ENCODE measurements around the gene FCHO1.
"Not testable (repeated sequence)": the region's sequence is repeated elsewhere in the genome, so short reads cannot be mapped to it uniquely, and the experiment has no call there.

FCHO1 gene

GRCh38 chr19:17796013-17796837, 44.9 kb downstream of the FCHO1 start:
- DNase-seq: no peak

GRCh38 chr19:17796838-17797423, 45.7 kb downstream of the FCHO1 start:
- no peak for DNase-seq

GRCh38 chr19:17797424-17798201, 46.3 kb downstream of the FCHO1 start:
- peak; percentile 26 for DNase-seq

- not testable (repeated sequence) for DNase-seq
Measured at GRCh38 chr19:17798599-17798998, 47.3 kb downstream of the FCHO1 start.

- no peak for DNase-seq
Measured at GRCh38 chr19:17802137-17802858, 51.0 kb downstream of the FCHO1 start.

- peak; percentile 24 for DNase-seq
Measured at GRCh38 chr19:17803264-17803896, 52.1 kb downstream of the FCHO1 start.

GRCh38 chr19:17805427-17805826, 54.1 kb downstream of the FCHO1 start:
- no peak for DNase-seq

GRCh38 chr19:17806945-17807344, 55.7 kb downstream of the FCHO1 start:
- no peak for DNase-seq

GRCh38 chr19:17807731-17808316, 56.5 kb downstream of the FCHO1 start:
- DNase-seq: peak; percentile 46

GRCh38 chr19:17811103-17811502, 59.8 kb downstream of the FCHO1 start:
- DNase-seq: no peak

- DNase-seq: no peak
Measured at GRCh38 chr19:17811681-17812080, 60.4 kb downstream of the FCHO1 start.

GRCh38 chr19:17812099-17812498, 60.8 kb downstream of the FCHO1 start:
- DNase-seq: no peak

- no peak for DNase-seq
Measured at GRCh38 chr19:17817668-17818363, 66.5 kb downstream of the FCHO1 start.

GRCh38 chr19:17821190-17821589, 69.9 kb downstream of the FCHO1 start, which contains the start of gene INSL3:
Gene INSL3 (minus strand): TSS chr19:17821519. CDS start chr19:17821506, 13 bp downstream.
- no peak for DNase-seq

- DNase-seq: no peak
Measured at GRCh38 chr19:17824339-17824738, 73.1 kb downstream of the FCHO1 start.

GRCh38 chr19:17826508-17827056, 75.3 kb downstream of the FCHO1 start:
- no peak for DNase-seq

GRCh38 chr19:17829855-17830566, 78.7 kb downstream of the FCHO1 start:
- DNase-seq: peak; percentile 90

GRCh38 chr19:17830567-17831418, 79.5 kb downstream of the FCHO1 start:
- DNase-seq: peak; percentile 93

- peak; percentile 58 for DNase-seq
Measured at GRCh38 chr19:17831419-17831888, 80.2 kb downstream of the FCHO1 start.

Data from NCI-H69 (cell line).